HG03025 (cell line): ENCODE measurements around the gene RBFOX2.
"Not testable (repeated sequence)": the region's sequence is repeated elsewhere in the genome, so short reads cannot be mapped to it uniquely, and the experiment has no call there.

Experiments used
- ATAC-seq: cut with Tn5 transposase; IDR thresholded peaks from one replicate; pipeline ENCODE4 v1.9.1; 2021; ENCODE audit warnings: mild to moderate bottlenecking, moderate library complexity; ENCODE audit not compliant: unreplicated experiment, low FRiP score

Gene RBFOX2

GRCh38 chr22:35795476-35795875, 233.1 kb downstream of the RBFOX2 start:
- no peak for ATAC-seq

GRCh38 chr22:35792506-35792905, 236.1 kb downstream of the RBFOX2 start:
- ATAC-seq: no peak

- ATAC-seq: not testable (repeated sequence)
Observed at GRCh38 chr22:35791788-35792187, 236.8 kb downstream of the RBFOX2 start.

- no peak for ATAC-seq
Observed at GRCh38 chr22:35785181-35785923, 243.3 kb downstream of the RBFOX2 start.

- ATAC-seq: no peak
Observed at GRCh38 chr22:35784633-35785032, 244.0 kb downstream of the RBFOX2 start.

GRCh38 chr22:35783943-35784614, 244.5 kb downstream of the RBFOX2 start:
- no peak for ATAC-seq

- ATAC-seq: no peak
Observed at GRCh38 chr22:35782504-35782903, 246.1 kb downstream of the RBFOX2 start.

- ATAC-seq: no peak
Observed at GRCh38 chr22:35781898-35782297, 246.7 kb downstream of the RBFOX2 start.

GRCh38 chr22:35777335-35777975, 251.2 kb downstream of the RBFOX2 start:
- ATAC-seq: no peak

GRCh38 chr22:35775339-35775738, 253.3 kb downstream of the RBFOX2 start:
- ATAC-seq: no peak

- no peak for ATAC-seq
Observed at GRCh38 chr22:35769974-35770373, 258.6 kb downstream of the RBFOX2 start.

- no peak for ATAC-seq
Observed at GRCh38 chr22:35766654-35767580, 261.7 kb downstream of the RBFOX2 start.

- no peak for ATAC-seq
Observed at GRCh38 chr22:35761037-35761436, 267.6 kb downstream of the RBFOX2 start.

- ATAC-seq: no peak
Observed at GRCh38 chr22:35758394-35758793, 270.2 kb downstream of the RBFOX2 start.

GRCh38 chr22:35756722-35757121, 271.9 kb downstream of the RBFOX2 start:
- no peak for ATAC-seq

GRCh38 chr22:35754761-35755160, 273.9 kb downstream of the RBFOX2 start:
- no peak for ATAC-seq

GRCh38 chr22:35752863-35753189, 275.8 kb downstream of the RBFOX2 start:
- no peak for ATAC-seq

GRCh38 chr22:35752006-35752862, 276.4 kb downstream of the RBFOX2 start:
- no peak for ATAC-seq

- no peak for ATAC-seq
Observed at GRCh38 chr22:35749808-35750207, 278.8 kb downstream of the RBFOX2 start.
